ENCODE results near the gene UBAC2. TPM values are rescaled to one million over a fixed set of nuclear protein-coding genes. Genes with fewer than 3 reads are reported as not detected.
"Not testable (repeated sequence)": the region's sequence is repeated elsewhere in the genome, so short reads cannot be mapped to it uniquely, and the experiment has no call there.

Gene UBAC2
- total RNA-seq, 1 donor from 2014 or later: 52.6 TPM

GRCh38 chr13:99196466-99197116 is 4.1 kb upstream of the UBAC2 start:
- H3K27ac Mint-ChIP-seq: no peak overlapping the region
- intact Hi-C loops (cut with micrococcal nuclease): loop anchor here (1.0 kb wide), 1 partner anchor 70 kb away; no protein-coding TSS in a partner anchor

GRCh38 chr13:99197117-99197651 is 3.5 kb upstream of the UBAC2 start:
- Mint-ChIP-seq H3K4me1 (peaks cover 15% of the 10 kb centered on the region), H3K36me3 (ENCODE audit: low read depth) (peaks cover 8% of the 10 kb centered on the region), H3K27ac (no peak overlapping the region), H3K27me3 (no peaks in the 10 kb centered on the region), H3K4me3 (no peak overlapping the region), H3K9me3 (no peaks in the 10 kb centered on the region)
- intact Hi-C loops (cut with micrococcal nuclease): no loop called here
- no peak for DNase-seq

More at GRCh38 chr13:99196466-99197116, 4.1 kb upstream of the UBAC2 start:
- Mint-ChIP-seq H3K36me3 (ENCODE audit: low read depth) (peaks cover 6% of the 10 kb centered on the region), H3K9me3 (no peaks in the 10 kb centered on the region), H3K4me3 (no peak overlapping the region), H3K27me3 (peaks cover 1% of the 10 kb centered on the region), H3K4me1 (peaks cover 16% of the 10 kb centered on the region)
- DNase-seq: peak; percentile 70

GRCh38 chr13:99199541-99200431 is 868 bp upstream of the UBAC2 start:
- Mint-ChIP-seq H3K4me3 (peak overlapping the region; percentile 97), H3K9me3 (no peaks in the 10 kb centered on the region), H3K27me3 (no peaks in the 10 kb centered on the region), H3K27ac (peak overlapping the region; percentile 97), H3K4me1 (peaks cover 38% of the 10 kb centered on the region), H3K36me3 (ENCODE audit: low read depth) (peaks cover 24% of the 10 kb centered on the region)
- intact Hi-C loops (cut with micrococcal nuclease): loop anchor here (1.0 to 2.0 kb wide), 7 partner anchors 15 to 302 kb away; partner anchors contain the start of gene TM9SF2
- no peak for DNase-seq

- Mint-ChIP-seq H3K36me3 (ENCODE audit: low read depth) (peaks cover 56% of the 10 kb centered on the region), H3K9me3 (no peaks in the 10 kb centered on the region), H3K4me1 (peaks cover 64% of the 10 kb centered on the region), H3K4me3 (peak overlapping the region; percentile 71), H3K27me3 (no peaks in the 10 kb centered on the region), H3K27ac (peak overlapping the region; percentile 76)
- intact Hi-C loops (cut with micrococcal nuclease): loop anchor here (1.0 kb wide), 1 partner anchor 10 kb away; no protein-coding TSS in a partner anchor
- DNase-seq: no peak
Measured at GRCh38 chr13:99203601-99204579, 3.2 kb downstream of the UBAC2 start.

- H3K27me3 Mint-ChIP-seq: no peaks in the 10 kb centered on the region
- intact Hi-C loops (cut with micrococcal nuclease): no loop called here
- peaks cover 68% of the 10 kb centered on the region for H3K4me1 Mint-ChIP-seq
- peak overlapping the region; percentile 71 for H3K4me3 Mint-ChIP-seq
- H3K9me3 Mint-ChIP-seq: no peaks in the 10 kb centered on the region
- DNase-seq: no peak
- H3K36me3 Mint-ChIP-seq (ENCODE audit: low read depth): peaks cover 62% of the 10 kb centered on the region
- H3K27ac Mint-ChIP-seq: peak overlapping the region; percentile 76
Measured at GRCh38 chr13:99205621-99206220, 5.1 kb downstream of the UBAC2 start.

- Mint-ChIP-seq H3K4me3 (peak overlapping the region; percentile 14), H3K4me1 (peaks cover 73% of the 10 kb centered on the region), H3K36me3 (ENCODE audit: low read depth) (peaks cover 66% of the 10 kb centered on the region), H3K9me3 (no peaks in the 10 kb centered on the region), H3K27ac (no peak overlapping the region), H3K27me3 (no peaks in the 10 kb centered on the region)
- intact Hi-C loops (cut with micrococcal nuclease): no loop called here
- DNase-seq: no peak
Measured at GRCh38 chr13:99206226-99206625, 5.6 kb downstream of the UBAC2 start.

- H3K4me1 Mint-ChIP-seq: peaks cover 74% of the 10 kb centered on the region
- H3K4me3 Mint-ChIP-seq: no peak overlapping the region
- no peaks in the 10 kb centered on the region for H3K27me3 Mint-ChIP-seq
- H3K36me3 Mint-ChIP-seq (ENCODE audit: low read depth): peaks cover 68% of the 10 kb centered on the region
- no peak for DNase-seq
- no peak overlapping the region for H3K27ac Mint-ChIP-seq
- intact Hi-C loops (cut with micrococcal nuclease): no loop called here
- no peaks in the 10 kb centered on the region for H3K9me3 Mint-ChIP-seq
Measured at GRCh38 chr13:99206873-99207272, 6.2 kb downstream of the UBAC2 start.

- no peak for DNase-seq
- Mint-ChIP-seq H3K27me3 (no peaks in the 10 kb centered on the region), H3K4me3 (no peak overlapping the region), H3K36me3 (ENCODE audit: low read depth) (peaks cover 68% of the 10 kb centered on the region), H3K9me3 (no peaks in the 10 kb centered on the region), H3K4me1 (peaks cover 73% of the 10 kb centered on the region), H3K27ac (no peak overlapping the region)
- intact Hi-C loops (cut with micrococcal nuclease): no loop called here
Measured at GRCh38 chr13:99207511-99207910, 6.9 kb downstream of the UBAC2 start.

GRCh38 chr13:99208185-99208584 is 7.5 kb downstream of the UBAC2 start:
- Mint-ChIP-seq H3K9me3 (no peaks in the 10 kb centered on the region), H3K27ac (no peak overlapping the region), H3K27me3 (no peaks in the 10 kb centered on the region), H3K36me3 (ENCODE audit: low read depth) (peaks cover 68% of the 10 kb centered on the region), H3K4me1 (peaks cover 69% of the 10 kb centered on the region), H3K4me3 (no peak overlapping the region)
- DNase-seq: no peak
- intact Hi-C loops (cut with micrococcal nuclease): no loop called here

- Mint-ChIP-seq H3K9me3 (no peaks in the 10 kb centered on the region), H3K4me1 (peaks cover 64% of the 10 kb centered on the region), H3K27ac (no peak overlapping the region), H3K36me3 (ENCODE audit: low read depth) (peaks cover 63% of the 10 kb centered on the region), H3K27me3 (no peaks in the 10 kb centered on the region), H3K4me3 (peak overlapping the region; percentile 8)
- no peak for DNase-seq
- intact Hi-C loops (cut with micrococcal nuclease): no loop called here
Measured at GRCh38 chr13:99208845-99209527, 8.3 kb downstream of the UBAC2 start.

- not testable (repeated sequence) for H3K27ac Mint-ChIP-seq, H3K27me3 Mint-ChIP-seq, DNase-seq, H3K4me3 Mint-ChIP-seq, H3K9me3 Mint-ChIP-seq
- intact Hi-C loops (cut with micrococcal nuclease): loop anchor here (10.0 kb wide), 2 partner anchors 636 to 1184 kb away; partner anchors contain the start of gene STK24
- Mint-ChIP-seq H3K36me3 (ENCODE audit: low read depth) (peaks cover 55% of the 10 kb centered on the region), H3K4me1 (peaks cover 64% of the 10 kb centered on the region)
Measured at GRCh38 chr13:99210627-99211026, 10.0 kb downstream of the UBAC2 start.

- Mint-ChIP-seq H3K9me3 (no peaks in the 10 kb centered on the region), H3K27me3 (no peaks in the 10 kb centered on the region), H3K27ac (no peak overlapping the region), H3K36me3 (ENCODE audit: low read depth) (peaks cover 49% of the 10 kb centered on the region), H3K4me3 (no peak overlapping the region), H3K4me1 (peaks cover 63% of the 10 kb centered on the region)
- intact Hi-C loops (cut with micrococcal nuclease): loop anchor here (10.0 kb wide), 2 partner anchors 637 to 1183 kb away; partner anchors contain the start of gene STK24
- DNase-seq: no peak
Measured at GRCh38 chr13:99211421-99212035, 10.9 kb downstream of the UBAC2 start.
